COLO829 (cell line): Measurements from ENCODE around the gene ZNF136.

ENCODE experiments used
- DNase-seq: peaks from one replicate; pipeline ENCODE4 v3.0.0; 2012; ENCODE audit warnings: low spot score

ZNF136 gene

GRCh38 chr19:12194827-12195731, 32.2 kb downstream of the ZNF136 start:
- DNase-seq = no peak

- no peak for DNase-seq
These were observed 35.2 kb downstream of the ZNF136 start for GRCh38 chr19:12198136-12198535.

GRCh38 chr19:12199757-12200419, 37.0 kb downstream of the ZNF136 start:
- DNase-seq = no peak

- no peak for DNase-seq
These were observed 39.4 kb downstream of the ZNF136 start for GRCh38 chr19:12202250-12202649.

GRCh38 chr19:12205296-12205695, 42.4 kb downstream of the ZNF136 start:
- no peak for DNase-seq

- no peak for DNase-seq
These were observed 45.3 kb downstream of the ZNF136 start for GRCh38 chr19:12208221-12208620.

GRCh38 chr19:12217332-12217731, 54.4 kb downstream of the ZNF136 start:
- no peak for DNase-seq

GRCh38 chr19:12222980-12223630, 60.2 kb downstream of the ZNF136 start:
- no peak for DNase-seq

- DNase-seq = no peak
These were observed 61.8 kb downstream of the ZNF136 start for GRCh38 chr19:12224676-12225075.

GRCh38 chr19:12229990-12230389, 67.1 kb downstream of the ZNF136 start:
- no peak for DNase-seq

- no peak for DNase-seq
These were observed 68.1 kb downstream of the ZNF136 start for GRCh38 chr19:12230751-12231733.

- DNase-seq = no peak
These were observed 70.1 kb downstream of the ZNF136 start for GRCh38 chr19:12232961-12233360.

- DNase-seq = no peak
These were observed 74.4 kb downstream of the ZNF136 start for GRCh38 chr19:12237143-12237839.
